ENCODE results near the gene TMEM132D. TPM values are rescaled to one million over a fixed set of nuclear protein-coding genes. Genes with fewer than 3 reads are reported as not detected.

TMEM132D gene
- total RNA-seq, 1 experiment from 2014 or later: 1.4 TPM

DNA sequence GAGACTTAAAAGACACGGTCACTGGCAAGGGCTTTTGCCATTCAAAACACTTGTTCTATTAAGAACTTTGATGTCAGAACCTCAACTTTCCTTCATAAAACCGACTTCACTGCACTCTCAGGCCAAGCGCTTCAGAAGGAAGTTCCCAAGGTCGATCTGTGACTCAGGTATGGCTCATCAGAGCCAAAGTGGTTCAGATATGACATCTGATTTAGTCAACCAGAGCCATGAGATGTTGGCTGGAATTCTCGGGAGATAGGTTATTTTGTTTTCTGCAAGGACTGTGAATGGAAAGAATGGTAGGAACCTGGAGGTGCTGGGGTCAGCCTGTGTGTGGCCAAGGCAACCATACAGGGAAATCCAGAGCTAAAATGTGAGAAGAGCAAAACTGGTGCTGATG, 604.9 kb downstream of the TMEM132D start:
- peaks cover 71% of the 10 kb centered on the region for H3K36me3 Mint-ChIP-seq
- no peak for ATAC-seq
- ChIA-PET POLR2A (no interaction called here), CTCF (no interaction called here)
- no peak for DNase-seq (ENCODE audit: low spot score)
- H3K4me3 Mint-ChIP-seq: no peak overlapping the region
- peaks cover 22% of the 10 kb centered on the region for H3K27me3 Mint-ChIP-seq (ENCODE audit: low read depth)
- no peak overlapping the region for H3K27ac Mint-ChIP-seq
- TF ChIP-seq CBFB (CRISPR knock-in tag; IDR thresholded peaks at IDR 0.05; ENCODE audit: low read depth) (no peak), EMX1 (CRISPR knock-in tag; IDR thresholded peaks at IDR 0.05) (no peak), FOXK1 (CRISPR knock-in tag; IDR thresholded peaks at IDR 0.05) (no peak), NR2C2 (CRISPR knock-in tag; IDR thresholded peaks at IDR 0.05) (no peak), GABPB1 (CRISPR knock-in tag; IDR thresholded peaks at IDR 0.05) (no peak), ZNF219 (CRISPR knock-in tag; IDR thresholded peaks at IDR 0.05; ENCODE audit: borderline replicate concordance) (no peak), NR1H2 (CRISPR knock-in tag; IDR thresholded peaks at IDR 0.05) (no peak), ZNF416 (CRISPR knock-in tag; IDR thresholded peaks at IDR 0.05) (no peak), NFYB (CRISPR knock-in tag; conservative IDR thresholded peaks at IDR 0.05; ENCODE audit: low read depth) (no peak), TEAD4 (CRISPR knock-in tag; IDR thresholded peaks at IDR 0.05) (no peak)
- H3K4me1 Mint-ChIP-seq: no peaks in the 10 kb centered on the region
- peaks cover 74% of the 10 kb centered on the region for H3K9me3 Mint-ChIP-seq

DNA sequence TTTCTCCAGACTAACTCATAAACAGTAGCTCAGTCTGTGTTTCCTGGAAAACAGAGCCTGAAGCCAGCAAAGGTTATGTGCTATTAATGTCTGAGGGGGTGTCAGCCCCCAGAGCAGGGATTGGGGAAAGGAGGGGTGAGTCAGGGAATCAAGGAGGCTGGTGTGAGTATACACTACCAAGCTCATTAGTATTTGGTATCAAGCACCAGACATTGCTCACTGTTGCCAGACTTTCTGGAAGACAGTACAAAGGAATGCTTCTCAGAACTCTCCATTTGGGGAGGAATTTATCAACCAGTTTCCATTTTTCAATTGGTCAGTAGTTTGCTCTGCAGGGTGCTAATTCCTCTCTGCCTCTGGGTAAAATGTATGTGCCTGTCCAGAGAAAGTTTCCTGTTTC, 607.2 kb downstream of the TMEM132D start:
- CTCF ChIA-PET: no interaction called here
- TF ChIP-seq FOXP4 (CRISPR knock-in tag; IDR thresholded peaks at IDR 0.05): no peak
- TF ChIP-seq, protein P1, sequence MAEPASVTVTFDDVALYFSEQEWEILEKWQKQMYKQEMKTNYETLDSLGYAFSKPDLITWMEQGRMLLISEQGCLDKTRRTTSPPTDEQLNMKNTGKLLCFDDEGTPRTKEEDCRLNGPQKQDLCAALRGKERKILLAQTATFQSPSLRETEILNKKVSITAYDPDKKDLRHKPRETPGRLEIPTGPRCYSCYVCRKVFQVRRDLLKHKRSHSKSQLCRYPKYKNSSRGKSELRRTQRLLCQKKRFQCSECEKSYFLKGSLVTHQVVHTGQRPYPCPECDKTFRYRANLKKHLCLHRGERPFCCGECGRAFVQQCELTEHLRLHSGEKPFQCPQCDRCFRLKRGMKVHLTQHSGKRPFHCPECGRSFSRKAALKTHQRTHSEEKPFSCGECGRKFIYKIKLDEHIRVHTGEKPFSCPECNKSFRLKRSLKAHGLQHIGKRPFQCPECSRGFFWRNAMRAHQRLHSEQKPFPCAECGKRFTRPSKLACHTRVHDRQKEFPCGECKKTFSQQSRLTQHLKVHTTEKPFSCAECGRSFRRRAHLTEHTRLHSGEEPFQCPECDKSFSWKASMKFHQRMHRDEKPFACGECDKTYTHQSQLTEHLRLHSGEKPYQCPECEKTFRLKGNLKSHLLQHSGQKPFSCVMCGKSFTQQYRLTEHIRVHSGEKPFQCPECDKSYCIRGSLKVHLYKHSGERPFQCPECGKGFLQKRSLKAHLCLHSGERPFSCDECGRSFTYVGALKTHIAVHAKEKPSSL (CRISPR knock-in tag; conservative IDR thresholded peaks at IDR 0.05): no peak
- TF ChIP-seq CREB1 (CRISPR knock-in tag; IDR thresholded peaks at IDR 0.05): no peak
- TF ChIP-seq FOXJ3 (CRISPR knock-in tag; IDR thresholded peaks at IDR 0.05; ENCODE audit: borderline replicate concordance): no peak
- TF ChIP-seq ZNF423 (CRISPR knock-in tag; IDR thresholded peaks at IDR 0.05): no peak
- TF ChIP-seq, protein P2, sequence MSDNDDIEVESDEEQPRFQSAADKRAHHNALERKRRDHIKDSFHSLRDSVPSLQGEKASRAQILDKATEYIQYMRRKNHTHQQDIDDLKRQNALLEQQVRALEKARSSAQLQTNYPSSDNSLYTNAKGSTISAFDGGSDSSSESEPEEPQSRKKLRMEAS (CRISPR knock-in tag; IDR thresholded peaks at IDR 0.05): no peak
- no peak for TF ChIP-seq IRF2 (CRISPR knock-in tag; IDR thresholded peaks at IDR 0.05; ENCODE audit: borderline replicate concordance, low read depth)
- no peak for TF ChIP-seq GTF2I (CRISPR knock-in tag; conservative IDR thresholded peaks at IDR 0.05)
- TF ChIP-seq ZNF138 (CRISPR knock-in tag; conservative IDR thresholded peaks at IDR 0.05): no peak
- TF ChIP-seq GRHL2 (CRISPR knock-in tag; IDR thresholded peaks at IDR 0.05; ENCODE audit: insufficient replicate concordance, severe bottlenecking): no peak
- TF ChIP-seq ZNF396 (CRISPR knock-in tag; IDR thresholded peaks at IDR 0.05; ENCODE audit: borderline replicate concordance): no peak
- no peak for TF ChIP-seq EMX1 (CRISPR knock-in tag; IDR thresholded peaks at IDR 0.05)
- TF ChIP-seq, protein P3, sequence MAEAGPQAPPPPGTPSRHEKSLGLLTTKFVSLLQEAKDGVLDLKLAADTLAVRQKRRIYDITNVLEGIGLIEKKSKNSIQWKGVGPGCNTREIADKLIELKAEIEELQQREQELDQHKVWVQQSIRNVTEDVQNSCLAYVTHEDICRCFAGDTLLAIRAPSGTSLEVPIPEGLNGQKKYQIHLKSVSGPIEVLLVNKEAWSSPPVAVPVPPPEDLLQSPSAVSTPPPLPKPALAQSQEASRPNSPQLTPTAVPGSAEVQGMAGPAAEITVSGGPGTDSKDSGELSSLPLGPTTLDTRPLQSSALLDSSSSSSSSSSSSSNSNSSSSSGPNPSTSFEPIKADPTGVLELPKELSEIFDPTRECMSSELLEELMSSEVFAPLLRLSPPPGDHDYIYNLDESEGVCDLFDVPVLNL (CRISPR knock-in tag; IDR thresholded peaks at IDR 0.05; ENCODE audit: borderline replicate concordance, low read depth): no peak
- TF ChIP-seq, protein P4, sequence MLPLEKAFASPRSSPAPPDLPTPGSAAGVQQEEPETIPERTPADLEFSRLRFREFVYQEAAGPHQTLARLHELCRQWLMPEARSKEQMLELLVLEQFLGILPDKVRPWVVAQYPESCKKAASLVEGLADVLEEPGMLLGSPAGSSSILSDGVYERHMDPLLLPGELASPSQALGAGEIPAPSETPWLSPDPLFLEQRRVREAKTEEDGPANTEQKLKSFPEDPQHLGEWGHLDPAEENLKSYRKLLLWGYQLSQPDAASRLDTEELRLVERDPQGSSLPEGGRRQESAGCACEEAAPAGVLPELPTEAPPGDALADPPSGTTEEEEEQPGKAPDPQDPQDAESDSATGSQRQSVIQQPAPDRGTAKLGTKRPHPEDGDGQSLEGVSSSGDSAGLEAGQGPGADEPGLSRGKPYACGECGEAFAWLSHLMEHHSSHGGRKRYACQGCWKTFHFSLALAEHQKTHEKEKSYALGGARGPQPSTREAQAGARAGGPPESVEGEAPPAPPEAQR (CRISPR knock-in tag; IDR thresholded peaks at IDR 0.05): no peak
- no peak for TF ChIP-seq HMGXB4 (CRISPR knock-in tag; IDR thresholded peaks at IDR 0.05)
- TF ChIP-seq SOX15 (CRISPR knock-in tag; IDR thresholded peaks at IDR 0.05): no peak
- no peak for TF ChIP-seq FOXK1 (CRISPR knock-in tag; IDR thresholded peaks at IDR 0.05)
- TF ChIP-seq ZNF317 (CRISPR knock-in tag; IDR thresholded peaks at IDR 0.05; ENCODE audit: borderline replicate concordance, low read depth): no peak
- H3K36me3 Mint-ChIP-seq: peaks cover 73% of the 10 kb centered on the region
- no peak overlapping the region for H3K27ac Mint-ChIP-seq
- H3K4me1 Mint-ChIP-seq: no peaks in the 10 kb centered on the region
- peaks cover 26% of the 10 kb centered on the region for H3K27me3 Mint-ChIP-seq (ENCODE audit: low read depth)
- peaks cover 92% of the 10 kb centered on the region for H3K9me3 Mint-ChIP-seq
- POLR2A ChIA-PET: no interaction called here
- no peak for ATAC-seq
- no peak for DNase-seq (ENCODE audit: low spot score)
- H3K4me3 Mint-ChIP-seq: no peak overlapping the region

Measured in WTC11 (cell line).